HG03135 (cell line): ENCODE results near the gene NOL11.
"Not testable (repeated sequence)": the region's sequence is repeated elsewhere in the genome, so short reads cannot be mapped to it uniquely, and the experiment has no call there.

Experiments
- ATAC-seq: cut with Tn5 transposase; IDR thresholded peaks from one replicate; pipeline ENCODE4 v1.9.1; 2021; ENCODE audit warnings: mild to moderate bottlenecking, moderate library complexity; ENCODE audit not compliant: unreplicated experiment

Gene NOL11

GRCh38 chr17:67752160-67752559 lies 34.4 kb downstream of the NOL11 start:
- not testable (repeated sequence) for ATAC-seq

- no peak for ATAC-seq
Measured at GRCh38 chr17:67753026-67753425, 35.3 kb downstream of the NOL11 start.

DNA sequence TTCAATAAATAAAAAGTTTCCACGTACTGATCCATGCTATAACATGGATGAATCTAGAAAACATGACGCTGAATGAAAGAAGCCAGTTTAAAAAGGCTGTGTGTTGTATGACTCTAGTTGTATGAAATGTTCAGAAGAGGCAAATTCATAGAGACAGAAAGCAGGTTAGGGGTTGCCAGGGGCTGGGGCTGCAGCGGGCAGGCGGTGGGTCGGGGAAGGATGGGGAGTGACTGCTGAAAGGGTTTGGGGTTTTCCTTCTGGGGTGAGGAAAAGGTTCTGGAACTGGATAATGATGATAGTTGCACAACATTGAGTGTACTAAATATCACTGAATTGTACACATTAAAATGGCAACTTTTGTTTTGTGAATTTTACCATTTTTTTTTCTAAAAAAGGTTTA lies 36.3 kb downstream of the NOL11 start:
- no peak for ATAC-seq

DNA sequence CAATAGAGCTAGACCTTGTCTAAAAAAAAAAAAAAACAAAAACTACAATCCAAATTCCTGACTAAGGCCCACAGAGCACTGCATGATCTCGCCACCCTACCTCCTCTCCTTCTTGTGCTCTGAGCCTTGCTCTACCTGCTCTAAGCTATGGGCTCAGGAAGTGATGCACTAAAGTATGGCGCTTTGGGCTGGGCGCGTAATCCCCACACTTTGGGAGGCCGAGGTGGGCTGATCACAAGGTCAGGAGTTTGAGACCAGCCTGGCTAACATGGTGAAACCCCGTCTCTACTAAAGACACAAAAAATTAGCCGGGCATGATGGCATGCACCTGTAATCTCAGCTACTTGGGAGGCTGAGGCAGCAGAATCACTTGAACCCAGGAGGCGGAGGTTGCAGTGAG lies 37.0 kb downstream of the NOL11 start:
- ATAC-seq = not testable (repeated sequence)

DNA sequence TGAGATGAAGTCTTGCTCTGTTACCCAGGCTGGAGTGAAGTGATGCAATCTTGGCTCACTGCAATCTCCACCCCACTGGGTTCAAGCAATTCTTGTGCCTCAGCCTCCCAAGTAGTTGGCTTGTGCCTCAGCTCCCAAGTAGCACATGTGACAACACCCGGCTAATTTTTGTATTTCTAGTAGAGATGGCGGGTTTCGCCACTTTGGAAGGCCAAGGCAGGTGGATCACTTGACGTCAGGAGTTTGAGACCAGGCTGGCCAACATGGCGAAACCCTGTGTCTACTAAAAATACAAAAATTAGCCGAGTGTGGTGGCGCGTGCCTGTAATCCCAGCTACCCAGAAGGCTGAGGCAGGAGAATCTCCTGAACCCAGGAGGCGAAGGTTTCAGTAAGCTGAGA lies 39.0 kb downstream of the NOL11 start:
- ATAC-seq = not testable (repeated sequence)

GRCh38 chr17:67759355-67760171 lies 41.8 kb downstream of the NOL11 start:
- no peak for ATAC-seq

DNA sequence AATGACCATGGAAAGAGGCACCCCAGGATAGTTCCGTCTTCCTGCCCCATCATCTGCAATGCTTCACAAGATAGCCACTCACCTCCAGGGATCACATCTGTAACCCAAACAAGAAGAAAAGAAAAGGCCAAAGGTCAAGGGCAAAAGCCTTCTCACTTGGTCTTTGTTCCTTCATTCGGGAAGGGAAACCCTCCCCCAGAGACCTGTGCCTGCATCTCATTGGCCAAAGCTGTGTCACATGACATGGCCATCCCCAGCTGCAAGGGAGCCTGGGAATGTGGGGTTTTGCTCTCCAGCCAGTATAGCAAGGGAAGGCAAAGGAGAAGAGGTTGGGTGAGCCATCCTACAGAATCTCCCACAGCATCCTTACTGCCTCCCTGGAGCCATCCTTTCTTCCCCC lies 47.9 kb downstream of the NOL11 start:
- ATAC-seq = no peak

GRCh38 chr17:67769231-67769630 lies 51.5 kb downstream of the NOL11 start:
- no peak for ATAC-seq

DNA sequence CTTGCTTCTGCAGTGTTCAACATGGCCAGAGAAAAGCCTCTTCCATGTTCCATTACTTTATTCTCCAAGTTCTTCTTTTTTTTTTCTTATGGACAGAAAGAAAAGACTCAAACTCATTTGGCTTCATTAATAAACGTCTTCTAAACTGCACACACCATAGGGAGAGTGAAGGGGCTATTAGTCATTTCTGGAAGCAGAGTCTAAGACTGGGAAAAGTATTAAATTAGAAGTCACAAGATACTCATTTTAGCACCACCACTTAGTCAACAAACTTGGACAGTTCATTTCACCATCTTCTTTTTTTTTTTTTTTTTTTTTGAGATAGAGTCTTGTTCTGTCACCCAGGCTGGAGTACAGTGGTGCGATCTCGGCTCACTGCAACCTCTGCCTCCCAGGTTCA lies 52.8 kb downstream of the NOL11 start:
- no peak for ATAC-seq

- ATAC-seq = no peak
Measured at GRCh38 chr17:67772679-67773078, 54.9 kb downstream of the NOL11 start.

DNA sequence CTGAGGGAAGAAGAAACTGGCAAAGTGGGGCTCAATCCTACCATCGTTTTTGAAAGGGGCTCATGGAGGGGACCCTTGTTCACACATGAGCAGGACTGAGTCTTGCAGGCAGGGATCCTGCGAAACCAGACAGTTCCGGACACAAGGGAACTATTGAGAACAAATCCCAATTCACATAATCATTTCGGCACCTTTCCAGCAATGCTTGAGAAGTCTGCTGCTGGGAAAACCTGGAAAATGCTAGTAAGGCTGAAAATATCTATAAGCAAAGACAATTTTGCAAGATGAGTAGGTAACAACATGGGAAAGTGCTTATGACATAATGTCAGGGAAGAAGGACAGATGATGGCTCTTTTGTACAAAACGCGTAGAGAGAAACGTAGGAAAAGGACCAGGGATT lies 55.5 kb downstream of the NOL11 start:
- no peak for ATAC-seq

DNA sequence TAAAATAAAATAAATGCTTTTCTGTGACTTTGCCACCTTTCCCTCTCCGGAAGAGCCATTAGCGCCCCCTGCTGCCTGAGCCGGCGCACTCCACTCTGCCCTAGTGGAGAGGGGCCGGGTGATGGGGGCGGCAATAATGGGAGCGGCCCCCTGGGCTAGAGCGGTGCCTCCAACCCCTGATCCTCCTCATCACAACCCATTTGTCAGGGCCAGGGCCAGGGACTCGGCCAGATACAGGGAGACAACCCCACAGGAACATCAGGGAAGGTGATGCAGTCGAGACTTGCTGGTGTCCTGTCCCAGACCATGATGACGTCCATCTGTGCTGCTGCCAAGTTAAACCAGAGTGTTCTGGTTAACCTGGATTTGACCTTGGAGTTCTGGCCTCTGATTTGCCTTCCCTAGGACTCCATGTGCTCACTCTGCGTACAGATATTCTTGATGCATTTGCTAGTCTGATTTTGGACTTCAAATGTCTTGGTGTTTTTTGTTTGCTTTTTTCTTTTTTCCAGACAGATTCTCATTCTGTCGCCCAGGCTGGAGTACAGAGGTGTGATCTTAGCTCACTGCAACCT lies 61.4 kb downstream of the NOL11 start:
- no peak for ATAC-seq

GRCh38 chr17:67784364-67785121 lies 66.8 kb downstream of the NOL11 start:
- ATAC-seq = no peak

DNA sequence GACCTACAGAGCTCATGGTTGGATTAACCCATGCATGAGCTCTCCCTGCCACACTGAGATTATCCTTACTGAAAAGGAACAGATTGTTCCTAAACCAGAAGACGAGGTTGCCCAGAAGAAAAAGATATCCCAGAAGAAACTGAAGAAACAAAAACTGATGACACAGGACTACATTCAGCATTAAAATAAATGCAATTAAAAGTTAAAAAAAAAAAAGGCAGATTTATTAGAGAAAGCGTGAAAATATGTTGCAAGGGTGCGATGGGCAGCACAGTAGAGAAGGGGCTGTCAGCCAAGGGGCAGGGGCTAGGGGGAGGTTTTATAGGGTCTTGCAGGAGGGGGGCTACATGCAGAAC lies 67.4 kb downstream of the NOL11 start:
- ATAC-seq = no peak

DNA sequence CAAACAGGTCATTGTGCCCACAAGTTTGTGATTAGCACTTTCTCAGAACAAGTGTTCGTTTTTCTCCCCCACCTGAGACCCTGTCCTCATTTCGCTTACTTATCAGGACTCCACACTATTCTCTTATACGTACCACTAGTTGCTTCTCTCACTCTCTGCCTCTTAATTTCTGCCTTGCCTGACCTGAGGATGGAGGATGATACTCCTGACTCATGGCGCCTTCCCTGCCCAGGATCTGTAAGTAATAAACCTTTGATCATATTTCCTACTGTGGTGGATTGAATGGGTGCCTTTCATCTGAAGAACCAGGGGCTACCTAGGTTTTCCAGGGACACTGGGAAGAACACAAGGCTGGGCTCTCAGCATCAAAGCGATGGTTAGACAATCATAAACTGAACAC lies 67.8 kb downstream of the NOL11 start:
- ATAC-seq = no peak
